IMR-90 (cell line): ENCODE measurements around the gene LRRC8C. TPM values are rescaled to one million over a fixed set of nuclear protein-coding genes. Genes with fewer than 3 reads are reported as not detected.

Experiments
- ATAC-seq: fragments of 200-7000 bp; cut with Tn5 transposase; 2 replicates; pipeline ENCODE4 v1.9.1; 2020; ENCODE audit warnings: low read depth, mild to moderate bottlenecking, moderate library complexity
- BruUV-seq: library from RNA; stranded (reverse); fragments of 400-500 nt; replicated peaks from 2 replicates; lab custom pipeline; 2021; lab: Mats Ljungman, UMichigan
- CTCF ChIA-PET: fragments of 300-600 bp; formaldehyde crosslinking; extraction: SDS; loops from one replicate; lab custom pipeline; 2021; ENCODE audit warnings: antibody characterized with exemption; lab: Yijun Ruan, JAX
- POLR2A ChIA-PET: fragments of 300-600 bp; sonication (Branson Sonifier 250); formaldehyde crosslinking; loops from one replicate; lab custom pipeline; 2022; ENCODE audit warnings: antibody characterized with exemption; ENCODE audit not compliant: unreplicated experiment; lab: Charles Lee
- DNase-seq: peaks from one replicate; pipeline ENCODE4 v3.0.0; 2013
- H2AFZ ChIP-seq: replicated peaks from 2 replicates; pipeline ENCODE3; 2013; ENCODE audit warnings: low read length, mild to moderate bottlenecking; ENCODE audit not compliant: poor library complexity
- H2AK5ac ChIP-seq: 2 replicates; pipeline ENCODE4 v1.6.1; 2013; ENCODE audit warnings: low read depth, low read length, inconsistent platforms
- H2AK9ac ChIP-seq: replicated peaks from 2 replicates; pipeline ENCODE3; 2013; ENCODE audit warnings: mild to moderate bottlenecking, low read depth, low read length, moderate library complexity; ENCODE audit not compliant: poor library complexity
- H2BK120ac ChIP-seq: 2 replicates; pipeline ENCODE4 v1.6.1; 2013; ENCODE audit warnings: low read depth, low read length, inconsistent platforms
- H2BK15ac ChIP-seq: 3 replicates; pipeline ENCODE4 v1.6.1; 2013; ENCODE audit warnings: low read depth, low read length, inconsistent platforms
- H2BK20ac ChIP-seq: 2 replicates; pipeline ENCODE4 v1.6.1; 2013; ENCODE audit warnings: low read depth, mild to moderate bottlenecking, inconsistent platforms, low read length, moderate library complexity
- H2BK5ac ChIP-seq: 2 replicates; pipeline ENCODE4 v1.6.1; 2013; ENCODE audit warnings: mild to moderate bottlenecking, low read depth, low read length, inconsistent platforms; ENCODE audit not compliant: poor library complexity, severe bottlenecking
- H3K14ac ChIP-seq: replicated peaks from 2 replicates; pipeline ENCODE4 v1.6.1; 2013; ENCODE audit warnings: low read depth, low read length, inconsistent platforms
- H3K18ac ChIP-seq: 2 replicates; pipeline ENCODE4 v1.6.1; 2013; ENCODE audit warnings: low read depth, low read length, control low read depth
- H3K23ac ChIP-seq: 2 replicates; pipeline ENCODE4 v1.6.1; 2013; ENCODE audit warnings: low read depth, low read length, inconsistent platforms
- H3K27ac ChIP-seq: 2 replicates; pipeline ENCODE4 v1.5.1; 2013; ENCODE audit warnings: mild to moderate bottlenecking, control low read depth, low read length; ENCODE audit not compliant: insufficient read depth
- H3K27me3 ChIP-seq: 2 replicates; pipeline ENCODE4 v1.6.1; 2013; ENCODE audit warnings: low read length; ENCODE audit not compliant: control insufficient read depth, insufficient read depth
- H3K36me3 ChIP-seq: 2 replicates; pipeline ENCODE4 v1.6.1; 2013; ENCODE audit warnings: low read length, mixed read lengths; ENCODE audit not compliant: control insufficient read depth, insufficient read depth
- H3K4ac ChIP-seq: 2 replicates; pipeline ENCODE4 v1.6.1; 2013; ENCODE audit warnings: low read depth, low read length, inconsistent platforms
- H3K4me1 ChIP-seq: 2 replicates; pipeline ENCODE4 v1.6.1; 2013; ENCODE audit warnings: low read length, mixed read lengths; ENCODE audit not compliant: control insufficient read depth, insufficient read depth
- H3K4me2 ChIP-seq: 2 replicates; pipeline ENCODE4 v1.6.1; 2013; ENCODE audit warnings: low read depth, mild to moderate bottlenecking, control low read depth, low read length, moderate library complexity
- H3K4me3 ChIP-seq: 2 replicates; pipeline ENCODE4 v1.5.1; 2013; ENCODE audit warnings: low read depth, mild to moderate bottlenecking, control low read depth, low read length, moderate library complexity; ENCODE audit not compliant: insufficient read depth
- H3K56ac ChIP-seq: 2 replicates; pipeline ENCODE4 v1.6.1; 2013; ENCODE audit warnings: low read length, inconsistent platforms; ENCODE audit not compliant: insufficient read depth; ENCODE audit errors: extremely low read depth
- H3K79me1 ChIP-seq, 2 experiments: 2 replicates each; pipeline ENCODE4 v1.6.1; 2013; ENCODE audit warnings: low read length in 2 of 2, inconsistent platforms in 1 of 2, low read depth in 1 of 2
- H3K9ac ChIP-seq: 2 replicates; pipeline ENCODE4 v1.6.1; 2013; ENCODE audit warnings: low read depth, low read length, control low read depth
- H3K9me1 ChIP-seq: 2 replicates; pipeline ENCODE4 v1.6.1; 2013; ENCODE audit warnings: low read length, inconsistent platforms; ENCODE audit not compliant: insufficient read depth
- H3K9me3 ChIP-seq: 2 replicates; pipeline ENCODE4 v1.6.1; 2013; ENCODE audit warnings: low read length; ENCODE audit not compliant: control insufficient read depth, insufficient read depth
- H4K20me1 ChIP-seq: 2 replicates; pipeline ENCODE4 v1.6.1; 2013; ENCODE audit warnings: low read length, inconsistent platforms; ENCODE audit not compliant: insufficient read depth
- H4K5ac ChIP-seq: 2 replicates; pipeline ENCODE4 v1.6.1; 2013; ENCODE audit warnings: mild to moderate bottlenecking, low read depth, low read length, control low read depth
- H4K8ac ChIP-seq, 2 experiments: 2 replicates each; pipeline ENCODE4 v1.6.1; 2013; ENCODE audit warnings: low read depth in 2 of 2, low read length in 2 of 2, control low read depth in 1 of 2, inconsistent platforms in 1 of 2
- H4K91ac ChIP-seq: 2 replicates; pipeline ENCODE4 v1.6.1; 2013; ENCODE audit warnings: low read depth, low read length, inconsistent platforms; ENCODE audit not compliant: insufficient read depth
- BHLHE40 ChIP-seq: fragments of 150-350 bp; IDR thresholded peaks from 2 replicates; pipeline ENCODE4 v1.6.1; 2016; ENCODE audit warnings: mild to moderate bottlenecking, low read depth, low read length
- CEBPB ChIP-seq: IDR thresholded peaks from 2 replicates; pipeline ENCODE4 v1.6.1; 2012; ENCODE audit warnings: low read depth, low read length, improper control_type of control experiment
- CHD1 ChIP-seq: IDR thresholded peaks from 2 replicates; pipeline ENCODE4 v1.6.1; 2012; ENCODE audit warnings: low read depth, low read length, improper control_type of control experiment
- FOS ChIP-seq: fragments of 150-350 bp; IDR thresholded peaks from 2 replicates; pipeline ENCODE4 v1.6.1; 2016; ENCODE audit warnings: low read depth, low read length
- MAFK ChIP-seq: IDR thresholded peaks from 2 replicates; pipeline ENCODE4 v1.6.1; 2012; ENCODE audit warnings: low read depth, low read length, improper control_type of control experiment
- MAZ ChIP-seq: IDR thresholded peaks from 2 replicates; pipeline ENCODE4 v1.6.1; 2012; ENCODE audit warnings: low read depth, mild to moderate bottlenecking, low read length, improper control_type of control experiment, moderate library complexity, borderline replicate concordance
- MXI1 ChIP-seq: IDR thresholded peaks from 2 replicates; pipeline ENCODE4 v1.6.1; 2012; ENCODE audit warnings: low read depth, mild to moderate bottlenecking, low read length, moderate library complexity, borderline replicate concordance
- NFE2L2 ChIP-seq: fragments of 150-350 bp; IDR thresholded peaks from 2 replicates; pipeline ENCODE4 v1.6.1; 2016; ENCODE audit warnings: low read depth, mild to moderate bottlenecking, low read length
- POLR2A ChIP-seq: IDR thresholded peaks from 2 replicates; pipeline ENCODE4 v1.6.1; 2012; ENCODE audit warnings: mild to moderate bottlenecking, low read depth, low read length
- RAD21 ChIP-seq: IDR thresholded peaks from 2 replicates; pipeline ENCODE4 v1.6.1; 2012; ENCODE audit warnings: low read length, improper control_type of control experiment
- RCOR1 ChIP-seq: IDR thresholded peaks from 2 replicates; pipeline ENCODE4 v1.6.1; 2012; ENCODE audit warnings: mild to moderate bottlenecking, low read length, improper control_type of control experiment; ENCODE audit not compliant: insufficient replicate concordance
- RFX5 ChIP-seq: IDR thresholded peaks from 2 replicates; pipeline ENCODE4 v1.8.0; 2012; ENCODE audit warnings: low read depth, mild to moderate bottlenecking, low read length, moderate library complexity
- SMC3 ChIP-seq: fragments of 150-350 bp; IDR thresholded peaks from 2 replicates; pipeline ENCODE4 v1.6.1; 2016; ENCODE audit warnings: low read depth, mild to moderate bottlenecking, antibody characterized with exemption, low read length, moderate library complexity
- USF2 ChIP-seq: fragments of 150-350 bp; IDR thresholded peaks from 2 replicates; pipeline ENCODE4 v1.6.1; 2017; ENCODE audit warnings: mild to moderate bottlenecking, antibody characterized with exemption, low read length, low read depth
- WGBS, 2 experiments: methylation state at CpG; one replicate each; pipeline versions ENCODE4 v1.1.5 to v1.1.7; 2013; ENCODE audit warnings: missing lambda C conversion rate in 2 of 2; ENCODE audit not compliant: insufficient read length in 1 of 2; ENCODE audit errors: extremely low coverage in 2 of 2; 5-methylcytosine and 5-hydroxymethylcytosine counted together
- dilution Hi-C: fragments of 300-500 bp; cut with HindIII; formaldehyde crosslinking; loops from one replicate; pipeline ENCODE4 v1.14.3; 2018; ENCODE audit warnings: low sequenced_read_pairs; ENCODE audit not compliant: unreplicated experiment
- in situ Hi-C: fragments of 300-500 bp; cut with MboI; formaldehyde crosslinking; loops from 3 replicates; pipeline ENCODE4 v1.14.3; 2019; ENCODE audit warnings: low sequenced_read_pairs, inconsistent platforms, mixed read lengths
- intact Hi-C: fragments of 100-400 bp; cut with micrococcal nuclease; formaldehyde crosslinking; loops from 2 replicates; pipeline ENCODE4 v1.10.0; 2022
- polyA plus RNA-seq, 3 experiments: library from polyadenylated mRNA; depleted of rRNA; stranded (reverse); fragments of >200 nt; gene quantifications; 2 replicates each; pipeline ENCODE4 v1.2.3, GENCODE V29; 2012; ENCODE audit warnings: low replicate concordance in 1 of 3
- total RNA-seq: library from RNA; depleted of rRNA; stranded (reverse); fragments of >200 nt; gene quantifications from 2 replicates; pipeline ENCODE4 v1.2.3, GENCODE V29; 2012
- TF ChIP-seq, protein P1 (sequence below): fragments of 150-350 bp; IDR thresholded peaks from 2 replicates; pipeline ENCODE4 v1.6.1; 2016; ENCODE audit warnings: low read depth, mild to moderate bottlenecking, low read length, moderate library complexity, borderline replicate concordance
- TF ChIP-seq, protein P2 (sequence below): conservative IDR thresholded peaks from 2 replicates; pipeline ENCODE4 v1.5.1; 2012; ENCODE audit warnings: mild to moderate bottlenecking, low read depth, low read length, improper control_type of control experiment

LRRC8C gene
- total and polyA plus RNA-seq, 2 of the 4 experiments (the other 2 are of a cell fraction), result 6.5 to 12.9 TPM

DNA sequence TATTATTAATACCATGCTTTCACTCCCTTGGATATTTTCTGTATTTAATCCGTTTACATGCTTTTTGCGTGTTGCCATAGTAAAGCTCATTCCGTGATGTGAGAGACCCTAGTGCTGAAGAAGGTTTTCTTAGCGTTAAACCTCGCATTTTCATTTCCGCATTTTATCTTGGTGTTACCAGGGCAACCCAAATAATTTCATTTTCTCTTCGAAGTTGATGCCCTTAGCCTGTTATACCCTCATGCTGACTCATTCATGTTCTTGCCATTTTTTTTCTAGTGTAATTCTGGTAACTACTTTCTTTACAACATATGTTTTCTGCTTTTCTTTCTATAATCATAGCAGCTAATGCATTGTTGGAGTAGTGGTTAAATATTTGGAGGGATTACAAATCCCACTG is 37.2 kb downstream of the LRRC8C start:
- Histone ChIP-seq H2BK120ac (no peak overlapping the region), H4K8ac (no peak overlapping the region), H2AK5ac (no peak overlapping the region), H3K9ac (no peak overlapping the region), H2AFZ (no peak overlapping the region), H3K79me1 (peaks cover 32 to 69% of the 10 kb centered on the region in 2 experiments), H3K4ac (no peak overlapping the region), H4K91ac (no peak overlapping the region), H2BK20ac (no peak overlapping the region), H3K23ac (no peak overlapping the region), H2BK5ac (no peak overlapping the region), H4K20me1 (peaks cover 32% of the 10 kb centered on the region), H3K9me1 (peaks cover 3% of the 10 kb centered on the region; the same call in 1 of the 2 replicates), H3K4me2 (no peak overlapping the region), H3K27ac (no peak overlapping the region), H3K4me3 (no peak overlapping the region), H3K14ac (0 out of 2 replicates have a peak overlapping the region, but pooled peaks have one; percentile 55), H2AK9ac (no peak overlapping the region), H3K4me1 (peaks cover under 1% of the 10 kb centered on the region; the same call in 1 of the 2 replicates), H3K9me3 (no peaks in the 10 kb centered on the region), H3K56ac (no peak overlapping the region), H3K36me3 (no peaks in the 10 kb centered on the region), H2BK15ac (no peak overlapping the region), H3K27me3 (no peaks in the 10 kb centered on the region), H4K5ac (no peak overlapping the region), H3K18ac (no peak overlapping the region)
- intact Hi-C loops, result no loop called here
- dilution Hi-C loops, result no loop called here
- BruUV-seq, result no TSS peak
- POLR2A ChIA-PET, result no interaction called here
- TF ChIP-seq MXI1, result no peak
- no peak for TF ChIP-seq MAZ
- no peak for TF ChIP-seq RAD21
- TF ChIP-seq POLR2A, result no peak
- TF ChIP-seq, protein P1, sequence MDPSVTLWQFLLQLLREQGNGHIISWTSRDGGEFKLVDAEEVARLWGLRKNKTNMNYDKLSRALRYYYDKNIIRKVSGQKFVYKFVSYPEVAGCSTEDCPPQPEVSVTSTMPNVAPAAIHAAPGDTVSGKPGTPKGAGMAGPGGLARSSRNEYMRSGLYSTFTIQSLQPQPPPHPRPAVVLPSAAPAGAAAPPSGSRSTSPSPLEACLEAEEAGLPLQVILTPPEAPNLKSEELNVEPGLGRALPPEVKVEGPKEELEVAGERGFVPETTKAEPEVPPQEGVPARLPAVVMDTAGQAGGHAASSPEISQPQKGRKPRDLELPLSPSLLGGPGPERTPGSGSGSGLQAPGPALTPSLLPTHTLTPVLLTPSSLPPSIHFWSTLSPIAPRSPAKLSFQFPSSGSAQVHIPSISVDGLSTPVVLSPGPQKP, result no peak
- no peak for TF ChIP-seq SMC3
- TF ChIP-seq CHD1, result no peak
- TF ChIP-seq USF2, result no peak
- TF ChIP-seq BHLHE40, result no peak
- no peak for TF ChIP-seq RFX5
- no peak for TF ChIP-seq CEBPB
- no peak for TF ChIP-seq FOS
- TF ChIP-seq RCOR1, result no peak
- TF ChIP-seq, protein P2, sequence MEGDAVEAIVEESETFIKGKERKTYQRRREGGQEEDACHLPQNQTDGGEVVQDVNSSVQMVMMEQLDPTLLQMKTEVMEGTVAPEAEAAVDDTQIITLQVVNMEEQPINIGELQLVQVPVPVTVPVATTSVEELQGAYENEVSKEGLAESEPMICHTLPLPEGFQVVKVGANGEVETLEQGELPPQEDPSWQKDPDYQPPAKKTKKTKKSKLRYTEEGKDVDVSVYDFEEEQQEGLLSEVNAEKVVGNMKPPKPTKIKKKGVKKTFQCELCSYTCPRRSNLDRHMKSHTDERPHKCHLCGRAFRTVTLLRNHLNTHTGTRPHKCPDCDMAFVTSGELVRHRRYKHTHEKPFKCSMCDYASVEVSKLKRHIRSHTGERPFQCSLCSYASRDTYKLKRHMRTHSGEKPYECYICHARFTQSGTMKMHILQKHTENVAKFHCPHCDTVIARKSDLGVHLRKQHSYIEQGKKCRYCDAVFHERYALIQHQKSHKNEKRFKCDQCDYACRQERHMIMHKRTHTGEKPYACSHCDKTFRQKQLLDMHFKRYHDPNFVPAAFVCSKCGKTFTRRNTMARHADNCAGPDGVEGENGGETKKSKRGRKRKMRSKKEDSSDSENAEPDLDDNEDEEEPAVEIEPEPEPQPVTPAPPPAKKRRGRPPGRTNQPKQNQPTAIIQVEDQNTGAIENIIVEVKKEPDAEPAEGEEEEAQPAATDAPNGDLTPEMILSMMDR, result no peak
- TF ChIP-seq MAFK, result no peak
- no peak for TF ChIP-seq NFE2L2
- DNase-seq (no peak), ATAC-seq (no peak)
- in situ Hi-C loops, result no loop called here
- CTCF ChIA-PET, result interaction anchor here (0.6 kb wide), 1 partner anchor 20 kb away, joined by 3 read pairs; no protein-coding TSS in a partner anchor
- no CpG with 5 or more reads among the region's 7 CpGs for WGBS, 2 experiments
